GM18517 (cell line): Measurements from ENCODE around the gene CXCL16.

Source experiments
- ATAC-seq: cut with Tn5 transposase; IDR thresholded peaks from one replicate; pipeline ENCODE4 v1.9.1; 2021; ENCODE audit warnings: mild to moderate bottlenecking, moderate library complexity; ENCODE audit not compliant: unreplicated experiment

CXCL16 gene, protein sequence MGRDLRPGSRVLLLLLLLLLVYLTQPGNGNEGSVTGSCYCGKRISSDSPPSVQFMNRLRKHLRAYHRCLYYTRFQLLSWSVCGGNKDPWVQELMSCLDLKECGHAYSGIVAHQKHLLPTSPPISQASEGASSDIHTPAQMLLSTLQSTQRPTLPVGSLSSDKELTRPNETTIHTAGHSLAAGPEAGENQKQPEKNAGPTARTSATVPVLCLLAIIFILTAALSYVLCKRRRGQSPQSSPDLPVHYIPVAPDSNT

DNA sequence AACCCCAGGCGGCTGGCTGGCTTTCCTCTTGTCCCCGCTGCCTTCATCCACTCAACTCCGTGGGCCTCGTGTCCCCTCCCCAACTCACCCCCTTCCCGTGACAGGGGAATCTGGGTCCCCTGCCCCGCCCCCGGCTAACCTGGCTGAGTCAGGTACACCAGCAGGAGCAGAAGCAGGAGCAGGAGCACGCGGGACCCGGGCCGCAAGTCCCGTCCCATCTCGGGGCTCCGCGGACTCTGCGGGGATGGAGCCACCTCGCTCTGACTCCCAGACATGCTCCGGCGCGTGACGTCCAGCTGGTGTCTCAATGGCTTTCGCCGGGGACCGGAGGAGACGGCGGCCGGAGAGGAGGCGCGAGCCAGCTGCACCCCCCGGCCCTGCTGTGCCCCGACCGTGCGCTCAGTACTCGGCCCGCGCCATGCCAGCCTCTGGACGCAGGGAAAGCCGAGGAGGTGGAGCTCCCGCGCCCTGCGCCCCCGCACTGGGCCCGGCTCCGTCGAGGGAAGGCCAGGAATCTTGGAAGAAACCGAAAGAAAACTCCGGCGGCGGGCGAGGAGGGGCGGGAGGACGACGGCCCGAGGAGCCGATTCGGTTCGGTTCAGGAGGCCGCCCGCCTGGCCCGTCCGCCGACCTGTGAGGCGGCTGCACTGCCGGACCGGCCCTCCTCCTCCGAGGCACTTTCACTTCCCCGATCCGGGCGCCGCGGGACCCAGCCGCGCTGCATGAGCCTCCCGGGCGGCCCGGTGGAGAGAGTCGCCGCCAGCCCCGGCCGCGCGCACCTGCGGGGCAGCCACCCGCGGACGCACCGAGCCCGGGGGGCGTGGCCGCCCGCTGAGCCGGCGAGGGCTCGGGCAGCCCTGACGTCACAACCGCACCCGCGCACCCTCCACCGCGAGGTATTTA, at the start of gene CXCL16, which contains the start of gene ZMYND15:
TSS of gene CXCL16 (minus strand) at position 807 of the 903 bp plus-strand sequence. CDS start at position 218, 589 bp downstream.
TSS of gene ZMYND15 (plus strand) at position 712 of the 903 bp plus-strand sequence. CDS start 716 bp downstream, outside the sequence.
- no peak for ATAC-seq

DNA sequence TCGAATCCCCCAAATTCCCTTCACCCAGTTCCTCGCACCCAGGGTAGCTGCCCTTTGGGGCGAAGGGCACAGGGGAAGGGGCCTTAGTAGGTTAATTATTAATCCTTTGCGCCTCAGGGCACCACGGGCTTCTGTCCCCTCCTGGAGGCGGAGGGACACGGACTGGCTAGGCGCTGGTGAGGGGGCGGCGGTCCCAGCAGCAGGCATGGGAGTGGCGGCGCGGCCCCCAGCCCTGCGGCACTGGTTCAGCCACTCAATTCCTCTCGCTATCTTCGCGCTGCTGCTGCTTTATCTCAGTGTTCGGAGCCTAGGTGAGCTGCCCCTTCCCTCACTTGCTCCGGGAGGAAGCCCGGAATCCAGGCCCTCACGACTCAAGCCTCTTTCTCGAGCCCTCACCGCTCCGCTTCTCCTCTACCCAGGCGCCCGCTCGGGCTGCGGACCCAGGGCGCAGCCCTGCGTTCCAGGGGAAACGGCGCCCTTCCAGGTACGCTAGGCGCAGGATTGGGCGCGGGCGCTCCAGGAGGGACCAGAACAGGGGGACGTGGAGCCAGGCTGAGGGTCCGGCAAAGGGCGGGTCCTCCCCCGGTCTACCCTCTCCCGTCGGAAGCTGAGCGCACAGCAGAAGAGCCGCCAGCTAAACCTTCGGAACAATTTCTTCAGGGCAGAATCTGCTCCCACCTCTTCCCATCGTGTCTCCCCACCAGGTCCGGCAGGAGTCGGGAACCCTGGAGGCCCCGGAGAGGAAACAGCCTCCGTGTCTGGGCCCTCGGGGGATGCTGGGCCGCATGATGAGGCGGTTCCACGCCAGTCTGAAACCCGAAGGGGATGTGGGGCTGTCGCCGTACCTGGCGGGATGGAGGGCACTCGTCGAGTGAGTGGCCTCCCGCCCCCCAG, 49.3 kb upstream of the CXCL16 start, which contains the start of gene GLTPD2:
TSS of gene GLTPD2 (plus strand) at position 158 of the 894 bp plus-strand sequence. CDS start at position 206, 48 bp downstream.
- peak; percentile 8 for ATAC-seq

DNA sequence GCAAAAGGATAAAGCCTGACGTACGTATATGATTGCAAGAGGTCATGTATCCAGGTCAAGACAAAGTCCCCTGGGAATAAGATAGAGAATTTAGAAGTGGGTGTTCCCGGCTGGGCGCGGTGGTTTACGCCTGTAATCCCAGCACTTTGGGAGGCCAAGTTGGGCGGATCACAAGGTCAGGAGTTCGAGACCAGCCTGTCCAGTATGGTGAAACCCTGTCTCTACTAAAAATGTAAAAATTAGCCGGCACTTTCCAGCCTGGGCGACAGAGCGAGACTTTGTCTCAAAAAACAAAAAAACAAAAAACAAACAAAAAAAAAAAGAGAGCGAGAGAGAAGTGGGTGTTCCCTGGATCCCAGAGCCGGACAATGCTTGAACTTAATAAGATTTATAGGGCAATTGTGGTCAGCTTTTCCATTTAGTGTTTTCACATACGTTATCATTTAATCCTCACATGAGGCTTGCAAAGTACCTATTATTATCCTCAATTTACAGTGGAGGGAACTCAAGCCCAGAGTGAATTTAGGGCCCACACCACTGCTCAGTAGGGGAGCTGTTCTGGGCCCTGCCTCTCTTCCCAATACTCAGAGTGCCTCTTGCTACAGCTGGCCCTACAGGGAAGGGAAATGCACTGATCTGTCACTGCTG, 48.6 kb upstream of the CXCL16 start:
- no peak for ATAC-seq

DNA sequence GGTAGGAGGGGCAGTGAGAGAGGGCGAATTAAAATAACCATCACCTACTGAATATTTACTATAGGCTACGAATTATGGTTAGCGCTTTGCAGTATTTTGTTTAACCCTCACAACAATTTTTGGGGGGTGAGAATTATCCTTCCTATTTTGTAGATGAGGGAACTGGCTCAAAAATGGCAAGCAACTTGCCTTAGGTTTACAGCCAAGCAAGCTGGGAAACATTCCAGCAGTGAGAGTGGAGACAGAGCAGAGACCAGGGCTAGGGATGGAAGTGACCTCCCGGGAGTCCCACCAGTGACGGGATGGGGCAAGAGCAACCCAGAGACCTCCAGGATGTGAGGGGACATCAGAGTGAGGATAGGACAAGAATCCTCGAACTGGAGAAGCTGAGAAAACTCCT, 46.8 kb upstream of the CXCL16 start:
- no peak for ATAC-seq

DNA sequence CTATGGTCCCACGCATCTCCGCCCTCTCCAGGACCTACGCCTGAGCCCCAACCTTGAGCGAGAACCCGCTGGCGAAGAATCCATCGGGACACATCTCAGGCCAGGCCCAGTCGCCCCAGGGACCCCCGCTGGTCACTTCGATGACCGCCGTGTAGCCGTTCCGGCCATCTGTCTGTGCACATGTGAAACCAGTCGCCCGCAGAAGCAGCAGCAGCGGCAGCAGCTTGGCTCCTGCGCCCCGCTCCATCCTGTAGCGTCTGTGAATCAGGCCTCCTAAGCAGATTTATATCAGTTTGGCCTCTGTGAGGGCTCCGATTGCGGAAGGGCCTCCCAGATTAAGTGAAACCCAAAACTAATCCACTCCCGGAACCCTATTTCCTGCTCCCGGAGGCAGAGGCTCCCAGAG, 46.4 kb upstream of the CXCL16 start, which contains the start of gene VMO1:
TSS of gene VMO1 (minus strand) at position 259 of the 406 bp plus-strand sequence. CDS start at position 247, 12 bp downstream.
- ATAC-seq = no peak

DNA sequence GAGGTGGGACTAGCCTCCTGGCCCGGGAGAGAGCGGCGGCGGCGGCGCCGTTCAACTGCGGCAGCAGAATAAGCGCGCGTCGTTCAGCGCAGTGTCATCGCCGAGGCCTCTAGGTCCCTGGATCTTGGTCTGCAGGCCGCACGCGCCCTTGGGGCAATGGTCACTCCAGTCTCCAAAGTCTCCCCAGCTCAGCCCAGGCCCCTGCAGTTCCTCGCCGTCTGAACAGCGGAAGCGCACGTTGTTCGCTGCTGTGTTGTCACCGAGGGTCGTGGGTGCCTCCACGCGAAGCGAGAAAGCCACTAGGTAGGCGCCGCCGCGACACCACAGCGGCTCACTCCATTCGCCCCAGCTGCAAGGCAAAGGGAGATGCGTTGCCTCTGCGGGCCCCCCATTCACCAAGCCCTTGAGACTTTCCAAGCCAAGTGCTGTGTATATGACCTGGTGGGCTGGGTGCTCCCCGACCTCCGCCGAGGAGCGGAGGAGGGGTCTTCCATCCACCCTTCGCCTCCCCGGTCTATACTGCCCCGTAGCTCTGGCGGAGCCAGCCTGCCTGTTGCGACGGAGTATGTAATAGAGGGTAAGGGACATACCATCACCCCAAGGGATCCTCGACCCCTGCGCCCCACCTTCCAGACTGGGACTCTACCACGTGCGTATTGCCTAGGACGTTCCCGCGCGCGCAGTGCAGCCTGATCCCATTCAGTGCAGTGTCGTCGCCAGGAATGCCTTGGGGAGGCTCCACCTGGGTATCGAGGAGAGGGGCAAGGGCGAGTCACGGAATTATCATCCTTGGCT, 45.8 kb upstream of the CXCL16 start:
- no peak for ATAC-seq

DNA sequence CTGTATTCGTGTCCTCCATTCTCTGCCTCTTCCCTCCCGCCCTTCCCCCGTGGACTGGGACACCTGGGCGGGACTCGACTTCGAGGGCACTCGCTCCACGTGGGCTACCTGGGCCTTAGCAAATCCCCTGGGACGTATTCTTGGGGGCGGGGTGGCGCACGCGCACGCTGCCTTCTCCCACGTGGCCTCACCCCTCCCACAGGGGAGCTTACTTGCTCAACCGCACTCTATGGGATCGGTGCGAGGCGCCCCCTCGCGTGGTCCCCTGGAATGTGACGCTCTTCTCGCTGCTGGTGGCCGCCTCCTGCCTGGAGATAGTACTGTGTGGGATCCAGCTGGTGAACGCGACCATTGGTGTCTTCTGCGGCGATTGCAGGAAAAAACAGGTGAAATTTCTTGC, 42.9 kb upstream of the CXCL16 start:
- ATAC-seq = no peak

DNA sequence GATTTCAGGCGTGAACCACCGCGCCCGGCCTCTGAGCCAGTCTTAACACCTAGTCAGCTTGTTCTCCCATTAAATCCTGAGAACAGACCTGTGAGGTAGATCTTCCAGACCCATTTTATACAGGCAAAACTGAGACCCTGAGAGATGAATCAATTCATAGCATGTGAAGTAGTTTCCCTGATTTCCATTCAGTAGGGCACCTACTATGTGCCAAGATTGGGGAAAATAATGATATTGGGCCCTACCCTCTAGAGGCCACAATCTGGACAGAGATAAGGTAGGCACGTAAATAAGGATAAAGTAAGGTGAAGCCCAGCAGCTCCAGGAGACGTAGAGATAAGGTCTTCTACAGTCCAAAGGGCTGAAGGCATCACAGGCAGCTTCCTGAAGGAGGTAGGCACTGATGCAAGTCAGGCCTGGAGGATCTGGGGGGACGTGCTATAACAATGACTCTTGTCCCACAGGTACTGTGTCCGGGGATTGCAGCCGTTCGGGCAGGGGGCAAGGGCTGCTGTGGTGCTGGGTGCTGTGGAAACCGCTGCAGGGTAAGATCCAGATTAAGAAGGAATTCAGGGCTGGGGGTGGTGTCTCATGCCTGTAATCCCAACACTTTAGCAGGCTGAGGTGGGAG, 40.7 kb upstream of the CXCL16 start:
- no peak for ATAC-seq

DNA sequence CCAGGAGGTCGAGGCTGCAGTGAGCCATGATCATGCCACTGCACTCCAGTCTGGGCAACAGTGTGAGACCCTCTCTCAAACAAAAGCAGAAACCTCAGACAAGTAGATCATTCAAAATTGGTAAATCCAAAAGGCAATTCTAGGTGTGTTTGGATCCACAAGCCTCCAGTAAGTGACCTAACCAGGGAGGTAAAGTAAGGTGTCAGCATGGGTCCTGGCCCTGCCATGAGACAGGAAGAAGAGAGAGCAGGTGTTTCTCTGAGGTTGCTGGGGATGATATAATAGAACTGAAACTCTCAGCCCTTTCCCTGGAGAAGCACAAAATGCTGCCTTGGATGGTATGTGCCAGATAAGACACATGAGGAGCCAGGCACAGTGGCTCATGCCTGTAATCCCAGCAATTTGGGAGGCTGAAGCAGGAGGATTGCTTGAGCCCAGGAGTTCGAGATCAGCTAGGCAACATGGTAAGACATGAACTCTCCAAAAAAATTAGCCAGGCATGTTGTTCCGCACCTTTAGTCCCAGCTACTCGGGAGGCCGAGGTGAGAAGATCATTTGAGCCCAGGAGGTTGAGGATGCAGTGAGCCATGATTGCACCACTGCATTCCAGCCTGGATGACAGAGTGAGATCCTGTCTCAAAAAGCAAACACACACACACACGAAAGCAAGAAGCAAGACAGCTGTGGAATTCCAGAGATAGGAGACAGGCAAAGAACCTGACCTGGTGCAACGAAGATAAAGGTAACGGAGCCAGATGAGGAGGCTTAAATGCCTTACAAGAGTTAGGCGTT, 38.4 kb upstream of the CXCL16 start:
- no peak for ATAC-seq

DNA sequence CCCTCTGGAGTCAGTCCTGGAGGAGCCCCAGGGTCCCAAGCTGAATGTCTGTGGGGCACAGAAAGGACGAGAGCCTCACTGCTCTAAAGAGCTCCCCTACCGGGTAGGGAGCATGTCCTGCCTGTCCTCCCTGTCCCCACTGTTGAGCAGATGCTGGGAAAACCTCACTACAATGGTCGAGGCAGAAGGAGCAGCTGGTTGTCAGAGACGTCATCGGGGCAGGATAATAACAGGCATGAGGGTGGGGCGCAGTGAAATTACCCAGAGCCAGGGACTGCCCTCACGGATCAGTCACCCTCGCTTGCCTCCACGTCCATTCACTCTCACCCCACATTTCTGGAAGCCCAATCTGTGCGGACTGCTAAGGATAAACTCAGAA, 32.5 kb upstream of the CXCL16 start:
- no peak for ATAC-seq

DNA sequence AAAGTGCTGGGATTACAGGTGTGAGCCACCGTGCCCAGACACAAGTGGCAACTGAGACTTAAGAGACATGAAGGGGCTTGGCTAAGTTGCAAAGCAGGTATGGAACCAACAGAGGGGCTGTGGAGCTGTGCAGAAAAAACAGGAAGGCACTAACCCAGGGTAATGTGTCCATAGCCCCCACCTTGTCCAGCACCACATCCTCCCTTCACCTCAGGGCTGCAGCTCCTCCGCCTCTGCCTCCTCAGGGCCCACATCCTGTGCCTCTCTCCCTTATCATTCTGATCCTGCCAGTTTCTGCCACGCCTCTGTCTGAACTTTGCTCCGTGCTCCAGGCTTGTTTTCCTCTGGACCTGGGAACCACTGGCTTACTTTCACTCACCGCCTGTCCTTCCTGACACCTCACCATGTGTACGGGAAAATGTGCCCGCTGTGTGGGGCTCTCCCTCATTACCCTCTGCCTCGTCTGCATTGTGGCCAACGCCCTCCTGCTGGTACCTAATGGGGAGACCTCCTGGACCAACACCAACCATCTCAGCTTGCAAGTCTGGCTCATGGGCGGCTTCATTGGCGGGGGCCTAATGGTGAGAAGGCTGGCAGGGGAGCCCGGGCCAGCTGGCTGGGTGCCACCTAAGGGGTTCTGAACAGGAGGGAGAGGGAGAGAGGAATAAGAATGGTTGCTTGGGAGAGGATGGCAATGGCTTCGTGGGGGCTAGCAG, 31.9 kb upstream of the CXCL16 start, which contains the start of gene TM4SF5:
TSS of gene TM4SF5 (plus strand) at position 368 of the 716 bp plus-strand sequence. CDS start at position 405, 37 bp downstream.
- no peak for ATAC-seq

DNA sequence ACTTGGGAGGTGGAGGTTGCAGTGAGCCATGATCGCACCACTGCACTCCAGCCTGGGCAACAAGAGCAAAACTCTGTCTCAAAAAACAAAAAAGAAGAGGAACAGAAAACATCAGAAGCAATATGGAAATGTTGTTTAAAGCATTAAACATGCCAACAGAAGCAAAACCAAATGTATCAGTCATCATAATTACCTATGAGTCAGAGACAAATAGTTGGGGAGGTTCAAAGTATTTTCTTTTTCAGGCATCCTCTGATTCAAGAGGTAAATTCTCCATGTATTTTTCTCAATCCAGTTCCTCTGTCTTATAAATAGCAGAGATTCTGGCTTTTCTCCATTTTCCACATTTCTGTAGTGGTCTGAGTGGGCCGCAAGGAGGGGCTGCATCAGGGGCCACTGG, 29.9 kb upstream of the CXCL16 start:
- ATAC-seq = no peak

DNA sequence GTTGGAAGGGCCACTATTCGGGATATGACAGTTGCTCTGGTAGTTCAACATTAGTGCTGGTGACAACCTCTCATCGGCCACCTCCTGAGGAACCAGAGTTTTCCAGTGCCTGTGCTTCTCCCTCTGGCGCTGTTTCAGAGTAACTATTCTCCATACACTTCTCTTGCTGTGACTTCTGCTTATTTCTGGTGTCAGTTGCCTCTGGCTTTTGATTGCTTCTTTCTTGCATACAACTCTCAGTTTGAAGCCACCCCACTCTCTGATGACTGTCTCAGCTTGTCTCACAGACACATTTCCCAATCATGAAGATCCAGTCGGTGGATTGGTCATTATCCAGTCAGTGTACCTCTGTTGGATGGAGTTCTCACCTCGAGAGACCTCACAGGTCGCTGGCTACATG, 28.6 kb upstream of the CXCL16 start:
- ATAC-seq = no peak

DNA sequence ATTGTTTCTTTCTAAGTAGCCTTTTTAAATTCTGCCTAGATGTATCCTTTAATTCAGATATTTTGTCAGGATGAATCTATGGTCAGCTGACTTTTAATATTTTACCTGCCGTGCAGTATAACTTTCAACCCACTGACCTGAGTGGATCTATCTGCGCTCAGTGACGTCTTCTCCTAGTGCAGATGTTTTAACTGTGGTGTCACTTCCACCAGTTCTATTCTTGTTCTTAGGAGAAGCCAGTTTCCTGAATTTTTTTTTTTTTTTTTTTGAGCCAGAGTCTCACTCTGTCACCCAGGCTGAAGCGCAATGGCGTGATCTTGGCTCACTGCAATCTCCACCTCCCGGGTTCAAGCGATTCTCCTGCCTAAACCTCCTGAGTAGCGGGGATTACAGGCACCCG, 27.0 kb upstream of the CXCL16 start:
- ATAC-seq = no peak

DNA sequence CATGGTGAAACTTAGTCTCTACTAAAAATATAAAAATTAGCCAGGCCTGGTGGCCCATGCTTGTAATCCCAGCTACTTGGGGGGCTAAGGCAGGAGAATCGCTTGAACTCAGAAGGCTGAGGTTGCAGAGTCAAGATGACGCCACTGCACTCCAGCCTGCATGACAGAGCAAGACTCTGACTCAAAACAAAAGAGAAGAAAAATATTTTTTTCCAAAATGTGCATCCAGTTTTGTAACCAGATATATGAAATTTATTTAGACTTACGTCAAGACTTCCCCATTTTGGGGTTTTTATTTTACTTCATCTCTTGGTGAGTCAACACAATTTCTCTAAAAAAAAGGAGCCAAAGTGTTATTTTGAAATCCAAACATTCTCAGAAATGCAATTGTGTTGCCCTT, 26.5 kb upstream of the CXCL16 start:
- ATAC-seq = no peak

DNA sequence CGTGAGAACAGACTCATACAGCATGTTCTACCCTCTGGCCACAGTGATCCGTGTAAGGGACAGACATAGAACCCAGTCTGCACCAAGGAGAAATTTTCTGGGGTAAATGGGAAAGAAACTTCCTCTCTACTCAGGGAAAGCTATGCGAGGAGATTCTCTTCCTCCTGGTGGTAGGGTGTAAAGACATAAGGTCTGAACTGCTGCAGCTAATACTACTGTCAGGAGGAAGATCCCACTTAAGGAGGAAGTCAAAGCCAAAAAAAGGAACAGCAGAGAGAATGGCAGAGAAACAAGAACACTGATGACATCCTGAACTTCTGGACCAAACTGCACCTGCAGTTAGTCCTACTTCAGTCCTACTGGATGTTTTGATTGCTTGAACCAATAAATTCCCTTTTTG, 24.9 kb upstream of the CXCL16 start:
- no peak for ATAC-seq

DNA sequence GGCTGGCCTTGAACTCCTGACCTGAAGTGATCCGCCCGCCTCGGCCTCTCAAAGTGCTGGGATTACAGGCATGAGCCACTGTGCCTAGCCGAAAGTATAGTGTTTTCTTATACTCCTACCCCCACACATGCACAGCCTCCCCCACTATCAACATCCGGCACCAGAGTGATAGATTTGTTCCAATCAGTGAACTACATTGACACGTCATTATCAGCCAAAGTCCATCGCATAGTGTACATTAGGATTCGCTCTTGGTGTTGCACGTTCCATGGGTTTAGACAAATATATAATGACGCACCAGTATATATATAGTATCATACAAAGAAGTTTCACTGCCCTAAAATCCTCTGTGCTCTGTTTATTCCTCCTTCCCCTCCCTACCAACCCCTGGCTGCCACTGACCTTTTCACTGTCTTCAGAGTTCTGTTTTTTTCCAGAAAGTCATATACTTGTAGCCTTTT, 20.1 kb upstream of the CXCL16 start:
- ATAC-seq = no peak
